NOMO-1 treated with DMSO at 0.1 percent for 48 hours (cell line): Measurements from ENCODE around the gene UNC80.
"Not testable (repeated sequence)": the region's sequence is repeated elsewhere in the genome, so short reads cannot be mapped to it uniquely, and the experiment has no call there.

ENCODE experiments used
- DNase-seq: peaks from one replicate; lab custom pipeline; 2025; ENCODE audit not compliant: unreplicated experiment; lab: John Stamatoyannopoulos, UW

Gene UNC80, protein sequence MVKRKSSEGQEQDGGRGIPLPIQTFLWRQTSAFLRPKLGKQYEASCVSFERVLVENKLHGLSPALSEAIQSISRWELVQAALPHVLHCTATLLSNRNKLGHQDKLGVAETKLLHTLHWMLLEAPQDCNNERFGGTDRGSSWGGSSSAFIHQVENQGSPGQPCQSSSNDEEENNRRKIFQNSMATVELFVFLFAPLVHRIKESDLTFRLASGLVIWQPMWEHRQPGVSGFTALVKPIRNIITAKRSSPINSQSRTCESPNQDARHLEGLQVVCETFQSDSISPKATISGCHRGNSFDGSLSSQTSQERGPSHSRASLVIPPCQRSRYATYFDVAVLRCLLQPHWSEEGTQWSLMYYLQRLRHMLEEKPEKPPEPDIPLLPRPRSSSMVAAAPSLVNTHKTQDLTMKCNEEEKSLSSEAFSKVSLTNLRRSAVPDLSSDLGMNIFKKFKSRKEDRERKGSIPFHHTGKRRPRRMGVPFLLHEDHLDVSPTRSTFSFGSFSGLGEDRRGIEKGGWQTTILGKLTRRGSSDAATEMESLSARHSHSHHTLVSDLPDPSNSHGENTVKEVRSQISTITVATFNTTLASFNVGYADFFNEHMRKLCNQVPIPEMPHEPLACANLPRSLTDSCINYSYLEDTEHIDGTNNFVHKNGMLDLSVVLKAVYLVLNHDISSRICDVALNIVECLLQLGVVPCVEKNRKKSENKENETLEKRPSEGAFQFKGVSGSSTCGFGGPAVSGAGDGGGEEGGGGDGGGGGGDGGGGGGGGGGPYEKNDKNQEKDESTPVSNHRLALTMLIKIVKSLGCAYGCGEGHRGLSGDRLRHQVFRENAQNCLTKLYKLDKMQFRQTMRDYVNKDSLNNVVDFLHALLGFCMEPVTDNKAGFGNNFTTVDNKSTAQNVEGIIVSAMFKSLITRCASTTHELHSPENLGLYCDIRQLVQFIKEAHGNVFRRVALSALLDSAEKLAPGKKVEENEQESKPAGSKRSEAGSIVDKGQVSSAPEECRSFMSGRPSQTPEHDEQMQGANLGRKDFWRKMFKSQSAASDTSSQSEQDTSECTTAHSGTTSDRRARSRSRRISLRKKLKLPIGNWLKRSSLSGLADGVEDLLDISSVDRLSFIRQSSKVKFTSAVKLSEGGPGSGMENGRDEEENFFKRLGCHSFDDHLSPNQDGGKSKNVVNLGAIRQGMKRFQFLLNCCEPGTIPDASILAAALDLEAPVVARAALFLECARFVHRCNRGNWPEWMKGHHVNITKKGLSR (N-terminal part only)

DNA sequence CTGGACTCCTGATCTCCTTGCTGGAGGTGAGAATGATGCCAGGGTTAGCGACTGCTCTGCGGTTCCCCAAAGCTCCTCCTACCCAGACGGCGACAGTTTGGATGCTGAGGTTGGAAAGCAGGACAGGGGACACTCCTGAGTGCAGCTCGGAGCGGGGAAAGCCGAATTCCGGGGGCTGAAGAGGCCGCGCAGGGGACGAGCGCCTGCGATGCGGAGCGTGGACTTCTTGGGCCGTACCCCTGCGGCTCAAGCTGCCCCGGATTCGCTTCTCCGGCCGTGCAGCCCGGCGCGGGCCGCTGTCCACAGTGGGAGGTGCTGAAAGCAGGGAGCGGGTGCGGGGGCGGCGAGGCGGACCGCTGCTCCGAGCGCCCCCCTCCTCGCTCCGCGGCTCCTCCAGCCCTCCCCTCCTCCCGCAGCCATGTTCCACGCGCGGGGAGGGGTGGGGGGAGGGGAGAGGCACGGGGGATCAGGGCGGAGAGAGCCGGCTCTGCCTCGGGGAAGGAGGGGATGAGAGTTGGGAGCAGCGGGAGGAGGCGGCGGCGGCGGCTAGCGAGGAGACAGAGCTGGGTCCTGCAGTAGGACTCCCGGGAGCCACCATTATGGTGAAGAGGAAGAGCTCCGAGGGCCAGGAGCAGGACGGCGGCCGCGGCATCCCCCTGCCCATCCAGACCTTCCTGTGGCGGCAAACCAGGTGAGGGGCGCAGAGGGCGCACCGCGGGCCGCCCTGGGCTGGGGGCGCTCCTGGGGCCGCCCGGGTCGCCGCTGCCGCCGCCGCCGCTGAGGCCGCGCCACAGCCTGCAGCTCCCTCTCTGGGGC is at the start of gene UNC80:
TSS of gene UNC80 (plus strand) at position 359 of the 816 bp plus-strand sequence. CDS start at position 600, 241 bp downstream.
- DNase-seq = no peak

DNA sequence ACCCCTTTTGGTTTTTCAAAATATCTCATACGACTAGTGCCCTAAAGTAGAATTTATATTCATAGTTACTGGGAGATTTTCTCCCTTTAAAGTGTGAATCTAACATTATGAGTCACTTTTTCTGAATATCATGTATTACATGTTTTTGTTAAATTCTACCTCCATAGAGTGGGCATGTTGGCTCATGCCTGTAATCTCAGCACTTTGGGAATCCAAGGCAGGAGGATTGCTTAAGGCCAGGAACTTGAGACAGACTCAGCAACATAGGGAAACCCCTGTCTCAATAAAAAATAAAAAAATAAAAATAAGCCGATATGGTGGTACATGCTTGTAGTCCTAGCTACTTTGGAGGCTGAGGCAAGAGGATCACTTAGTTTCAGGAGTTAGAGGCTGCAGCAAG is 45.3 kb upstream of the UNC80 start:
- no peak for DNase-seq

- no peak for DNase-seq
Observed at GRCh38 chr2:209727077-209727476, 44.6 kb upstream of the UNC80 start.

DNA sequence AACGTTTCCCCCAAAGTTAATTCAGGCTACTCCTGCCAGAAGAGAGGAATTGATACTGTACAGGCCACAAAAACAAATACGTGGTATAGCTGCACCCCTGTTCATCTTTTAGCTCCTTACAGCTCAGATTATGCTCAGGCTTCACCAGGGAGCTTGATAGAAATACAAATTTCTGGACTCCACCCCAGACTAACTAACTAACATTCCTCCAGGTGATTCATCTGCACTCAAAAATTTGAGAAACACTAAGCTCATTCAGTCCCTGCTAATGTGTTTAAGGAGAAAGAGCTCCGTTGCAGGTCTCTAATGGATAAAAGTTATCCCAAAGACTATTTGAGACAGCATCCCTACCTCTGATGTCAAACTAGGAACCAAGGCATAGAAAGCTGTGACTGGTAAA is 36.8 kb upstream of the UNC80 start:
- DNase-seq = no peak

- no peak for DNase-seq
Observed at GRCh38 chr2:209741953-209742352, 29.7 kb upstream of the UNC80 start.

DNA sequence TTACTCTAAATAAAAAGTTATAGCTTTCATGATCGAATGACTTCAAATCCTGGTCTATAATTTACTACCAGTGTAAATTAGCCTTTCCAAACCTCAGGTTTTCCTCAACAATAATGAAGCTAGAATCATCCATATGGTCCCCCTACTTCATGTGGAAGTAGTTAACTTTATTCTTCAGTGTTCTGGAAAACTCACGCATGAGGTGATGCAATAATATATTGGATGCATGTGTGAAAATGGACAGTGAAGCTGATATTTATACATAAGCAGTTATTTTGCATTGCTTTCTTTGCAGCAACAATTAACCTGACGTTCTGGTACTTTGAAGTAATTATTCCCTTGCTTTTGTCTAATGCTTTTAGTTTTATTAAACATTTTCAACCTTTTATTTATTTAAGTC is 18.6 kb upstream of the UNC80 start:
- DNase-seq = no peak

- no peak for DNase-seq
Observed at GRCh38 chr2:209757163-209757562, 14.5 kb upstream of the UNC80 start.

DNA sequence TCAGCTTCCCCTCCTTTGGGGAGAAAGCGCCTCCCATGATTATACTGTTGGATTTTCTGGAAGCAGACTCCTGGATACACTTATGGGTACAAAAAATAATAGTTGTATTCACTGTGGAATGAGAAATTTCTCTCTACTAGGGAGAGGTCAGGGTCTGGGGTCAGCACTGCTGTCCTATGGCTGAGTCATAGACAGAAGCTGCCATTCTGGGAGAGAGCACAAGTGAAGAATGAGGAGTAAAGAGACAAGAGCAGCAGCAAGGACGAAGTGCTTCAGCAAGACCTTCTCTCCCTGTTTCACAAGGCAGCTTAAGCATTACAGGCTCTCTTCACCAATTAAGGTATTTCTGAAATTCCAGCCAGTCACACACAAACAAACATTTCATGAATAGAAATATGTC is 10.1 kb upstream of the UNC80 start:
- no peak for DNase-seq

- no peak for DNase-seq
Observed at GRCh38 chr2:209762563-209762962, 9.1 kb upstream of the UNC80 start.

- no peak for DNase-seq
Observed at GRCh38 chr2:209763106-209763505, 8.5 kb upstream of the UNC80 start.

DNA sequence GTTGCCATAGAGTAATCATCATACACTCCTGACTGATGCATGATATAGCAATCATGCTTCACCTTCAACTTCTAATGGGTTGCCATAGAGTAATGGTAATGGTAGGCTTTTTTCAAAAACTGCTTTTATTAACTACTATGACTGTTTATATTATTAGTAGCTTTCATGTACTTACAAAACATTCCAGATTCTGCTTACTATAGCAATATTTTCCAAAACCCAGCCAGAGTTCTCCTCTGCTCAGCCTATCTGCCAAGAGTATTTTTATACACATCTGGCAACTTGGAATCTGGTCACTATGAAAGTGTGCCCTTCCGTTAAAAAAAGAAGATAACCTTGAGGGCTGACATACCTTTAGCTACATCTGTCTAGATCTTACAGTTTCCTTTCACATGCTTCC is 5.0 kb upstream of the UNC80 start:
- no peak for DNase-seq

- no peak for DNase-seq
Observed at GRCh38 chr2:209767316-209767715, 4.3 kb upstream of the UNC80 start.

GRCh38 chr2:209768557-209768956 is 3.1 kb upstream of the UNC80 start:
- no peak for DNase-seq

GRCh38 chr2:209772290-209772685 is 656 bp downstream of the UNC80 start:
- no peak for DNase-seq

DNA sequence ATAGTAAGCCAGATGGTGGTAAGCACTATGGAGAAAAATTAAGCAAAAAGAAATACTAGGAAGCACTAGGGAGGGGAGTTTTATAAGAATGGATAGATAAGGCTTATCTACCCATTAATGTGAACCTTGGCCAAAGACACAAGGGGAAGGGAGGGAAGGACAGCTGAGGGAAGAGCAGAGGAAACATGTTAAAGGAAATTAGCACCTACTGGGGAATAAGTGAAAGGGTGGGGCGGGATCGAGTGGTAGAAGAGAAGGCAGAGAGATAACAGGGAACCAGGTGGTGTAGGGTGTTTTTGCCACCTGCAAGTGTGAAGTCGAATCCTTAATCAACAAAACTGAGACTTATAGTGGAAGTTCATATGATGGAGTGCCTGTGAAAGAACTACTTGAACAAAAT is 1.7 kb downstream of the UNC80 start:
- DNase-seq = no peak

DNA sequence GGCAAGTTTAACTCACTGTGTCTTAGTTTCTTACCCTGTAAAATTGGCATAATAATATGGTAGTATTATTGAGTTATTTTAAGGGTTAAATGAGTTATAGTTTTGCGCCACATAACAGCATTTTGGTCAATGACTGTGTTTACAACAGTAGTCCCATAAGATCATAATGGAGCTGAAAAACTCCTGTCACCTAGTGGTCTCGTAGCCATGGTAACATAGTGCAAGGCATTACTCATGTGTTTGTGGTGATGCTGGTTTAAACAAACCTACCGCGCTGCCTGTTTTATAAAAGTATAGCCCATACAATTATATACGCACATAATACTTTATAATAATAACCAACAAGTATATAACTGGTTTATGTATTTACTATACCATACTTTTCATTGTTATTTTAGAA is 15.8 kb downstream of the UNC80 start:
- no peak for DNase-seq

GRCh38 chr2:209788925-209789324 is 17.3 kb downstream of the UNC80 start:
- no peak for DNase-seq

- DNase-seq = peak; percentile 42
Observed at GRCh38 chr2:209790066-209790728, 18.6 kb downstream of the UNC80 start.

GRCh38 chr2:209791151-209791550 is 19.5 kb downstream of the UNC80 start:
- DNase-seq = no peak

- DNase-seq = not testable (repeated sequence)
Observed at GRCh38 chr2:209795425-209795824, 23.8 kb downstream of the UNC80 start.
